Spleen (tissue), 7 donors: Measurements from ENCODE around the gene CCDC120.

Source experiments
- POLR2A ChIP-seq, 3 donors: fragments of 450-650 bp; IDR thresholded peaks; one replicate each; pipeline ENCODE4 v1.5.1; 2017; ENCODE audit warnings: antibody characterized with exemption in 3 of 3, mild to moderate bottlenecking in 1 of 3
- POLR2AphosphoS5 ChIP-seq, 3 donors: sonication (generic); formaldehyde crosslinking; IDR thresholded peaks; one replicate each; pipeline ENCODE4 v1.5.1; 2017; ENCODE audit warnings: antibody characterized with exemption in 3 of 3
- TF ChIP-seq, protein P1 (sequence below), 11 experiments: fragments of 200-600 bp in 7 of 11; fragments of 450-650 bp in 4 of 11; sonication (generic) in 4 of 11; IDR thresholded peaks in 8 of 11; conservative IDR thresholded peaks in 3 of 11; 1 replicate in 7 of 11; 2 replicates in 4 of 11; pipeline versions ENCODE4 v1.4.0 to v1.8.0; 2016 to 2021; ENCODE audit warnings: antibody characterized with exemption in 11 of 11, inconsistent platforms in 4 of 11, mild to moderate bottlenecking in 1 of 11
- donor health status: DM: no; HTN: no; CAD: no; lungs with moderate emphysema.
- donor health status: DM: no; HTN: no; CAD: no.
- donor health status: DM: no; HTN: no; CAD: no.

- TF ChIP-seq POLR2A (IDR thresholded peaks at IDR 0.05): no peak
- TF ChIP-seq, protein P1, sequence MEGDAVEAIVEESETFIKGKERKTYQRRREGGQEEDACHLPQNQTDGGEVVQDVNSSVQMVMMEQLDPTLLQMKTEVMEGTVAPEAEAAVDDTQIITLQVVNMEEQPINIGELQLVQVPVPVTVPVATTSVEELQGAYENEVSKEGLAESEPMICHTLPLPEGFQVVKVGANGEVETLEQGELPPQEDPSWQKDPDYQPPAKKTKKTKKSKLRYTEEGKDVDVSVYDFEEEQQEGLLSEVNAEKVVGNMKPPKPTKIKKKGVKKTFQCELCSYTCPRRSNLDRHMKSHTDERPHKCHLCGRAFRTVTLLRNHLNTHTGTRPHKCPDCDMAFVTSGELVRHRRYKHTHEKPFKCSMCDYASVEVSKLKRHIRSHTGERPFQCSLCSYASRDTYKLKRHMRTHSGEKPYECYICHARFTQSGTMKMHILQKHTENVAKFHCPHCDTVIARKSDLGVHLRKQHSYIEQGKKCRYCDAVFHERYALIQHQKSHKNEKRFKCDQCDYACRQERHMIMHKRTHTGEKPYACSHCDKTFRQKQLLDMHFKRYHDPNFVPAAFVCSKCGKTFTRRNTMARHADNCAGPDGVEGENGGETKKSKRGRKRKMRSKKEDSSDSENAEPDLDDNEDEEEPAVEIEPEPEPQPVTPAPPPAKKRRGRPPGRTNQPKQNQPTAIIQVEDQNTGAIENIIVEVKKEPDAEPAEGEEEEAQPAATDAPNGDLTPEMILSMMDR (IDR thresholded peaks at IDR 0.05 in 8 of 11, conservative IDR thresholded peaks at IDR 0.05 in 3 of 11): no peak
- TF ChIP-seq POLR2AphosphoS5 (IDR thresholded peaks at IDR 0.05): no peak
These were observed 23.6 kb downstream of the CCDC120 start for GRCh38 chrX:49082271-49082871.
